T-helper 1 cell treated with Interleukin-12 subunit alpha and Interleukin-12 subunit beta and Interleukin-4 antibody, amounts not matched to agents 30 ng/mL and 1 ng/mL, for 36 hours (primary cell): ENCODE data around the gene HERC2. TPM values are rescaled to one million over a fixed set of nuclear protein-coding genes. Genes with fewer than 3 reads are reported as not detected.
"Not testable (repeated sequence)": the region's sequence is repeated elsewhere in the genome, so short reads cannot be mapped to it uniquely, and the experiment has no call there.

ENCODE experiments used
- intact Hi-C: fragments of 100-400 bp; cut with micrococcal nuclease; formaldehyde crosslinking; loops from one replicate; pipeline ENCODE4 v1.15.1; 2024
- total RNA-seq: library from RNA; stranded (reverse); gene quantifications from 2 replicates; pipeline ENCODE4 v1.2.3, GENCODE V29; 2022

The HERC2 gene
- total RNA-seq, 1 donor from 2014 or later: 48.9 TPM

DNA sequence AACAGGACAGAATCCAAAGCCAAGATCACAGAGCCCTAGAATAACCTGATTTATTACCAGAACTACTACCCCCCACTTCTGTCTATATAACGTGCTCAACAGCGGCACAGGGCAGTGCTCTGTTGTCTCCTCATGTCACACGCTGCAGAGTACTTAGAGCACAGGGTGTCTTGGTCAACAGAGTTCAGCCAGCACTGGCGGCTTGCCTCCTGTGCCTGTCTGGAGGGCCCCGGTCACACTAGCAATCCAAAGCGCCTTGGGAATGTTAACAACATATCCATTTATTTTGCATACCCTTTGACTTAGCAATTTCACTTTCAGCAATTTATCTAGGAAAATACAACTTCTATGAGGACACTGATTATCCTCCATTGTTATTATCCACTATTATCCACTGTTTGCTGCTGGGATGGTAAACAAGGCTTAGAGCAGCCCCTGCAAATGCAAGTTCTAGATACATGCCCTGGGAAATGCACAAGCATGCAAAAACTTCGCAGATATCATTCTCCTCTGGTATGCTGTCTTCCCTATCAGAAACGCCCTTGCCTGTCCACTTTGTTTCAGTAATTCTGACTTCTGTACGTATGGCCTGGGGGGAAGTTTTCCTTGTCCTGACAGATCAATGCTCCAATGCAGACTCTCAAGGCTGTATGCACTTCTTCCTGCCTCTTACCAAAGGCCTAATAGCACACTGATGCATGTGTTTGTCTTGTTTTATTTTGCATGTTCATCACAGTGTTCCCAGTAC lies 136.7 kb downstream of the HERC2 start:
- intact Hi-C loops: no loop called here

DNA sequence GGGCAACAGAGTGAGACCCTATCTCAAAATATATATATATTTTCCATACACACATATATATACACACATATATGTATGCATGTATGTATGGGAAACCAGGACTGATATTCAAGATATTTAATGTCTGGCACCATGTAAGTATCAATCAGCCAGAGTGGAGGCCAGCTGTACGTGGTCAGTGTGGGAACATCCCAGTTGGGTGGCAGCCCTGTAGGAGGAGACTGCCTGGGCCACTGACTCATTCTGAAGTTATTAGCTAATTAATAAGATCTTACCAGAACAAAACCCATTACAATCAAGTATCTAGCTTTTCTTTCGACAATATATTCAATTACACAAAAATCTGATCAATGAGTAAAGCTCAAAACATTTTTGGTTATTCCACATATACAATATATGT lies 137.8 kb downstream of the HERC2 start:
- intact Hi-C loops: no loop called here

DNA sequence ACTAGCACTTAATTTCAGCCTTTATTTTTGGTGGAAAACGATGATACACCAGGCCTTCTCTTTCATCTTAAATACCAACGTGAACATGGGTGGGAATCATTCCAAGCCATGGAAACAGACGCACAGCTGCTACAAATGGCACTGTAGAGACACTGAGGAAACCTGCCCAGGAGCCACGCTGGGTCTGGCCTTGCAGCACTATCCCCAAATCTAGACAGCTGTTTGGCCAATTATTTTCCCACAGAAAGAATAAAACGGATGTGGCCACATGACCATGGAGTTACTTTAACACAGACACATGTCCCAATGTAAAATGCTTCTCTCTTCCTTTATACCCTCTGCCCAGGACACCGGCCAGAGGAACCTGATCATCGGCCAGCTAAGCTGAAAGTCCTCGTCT lies 139.2 kb downstream of the HERC2 start:
- intact Hi-C loops: no loop called here

GRCh38 chr15:28182216-28182615 lies 139.8 kb downstream of the HERC2 start:
- intact Hi-C loops: no loop called here

DNA sequence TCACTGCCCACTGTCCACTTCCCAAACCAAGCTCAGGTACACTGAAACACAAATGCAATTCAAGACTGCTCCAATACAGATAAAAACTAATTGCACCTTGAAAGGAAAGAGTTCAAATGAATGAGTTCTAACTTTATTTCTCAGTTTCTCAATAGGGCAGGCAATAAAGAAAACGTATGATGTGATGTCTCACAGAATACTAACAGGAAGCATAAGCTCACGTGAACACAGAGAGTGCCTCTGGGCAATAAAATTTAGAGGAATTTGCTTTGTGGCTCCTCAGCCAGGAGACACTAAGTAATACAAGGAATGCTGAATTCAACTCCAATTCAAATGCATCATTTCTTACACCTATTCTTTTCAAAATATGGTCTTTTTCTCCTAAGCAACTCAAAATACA lies 140.6 kb downstream of the HERC2 start:
- intact Hi-C loops: no loop called here

DNA sequence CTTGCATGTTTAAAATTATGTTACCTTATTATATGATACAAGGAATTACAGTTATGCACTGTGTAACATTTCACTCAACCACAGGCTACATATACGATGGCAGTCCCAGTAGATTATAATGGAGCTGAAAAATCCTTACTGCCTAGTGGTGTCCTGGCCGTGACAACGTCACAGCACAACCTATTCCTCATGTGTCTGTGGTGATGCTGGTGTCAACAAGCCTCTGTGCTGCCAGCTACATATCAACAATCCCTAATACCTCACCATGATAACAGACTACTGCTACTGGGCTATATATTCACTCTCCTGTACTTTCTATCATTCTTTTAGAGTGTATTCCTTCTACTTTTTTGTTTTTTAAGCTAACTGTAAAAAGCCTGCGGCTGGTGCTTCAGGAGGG lies 142.7 kb downstream of the HERC2 start:
- intact Hi-C loops: no loop called here

GRCh38 chr15:28178727-28179126 lies 143.3 kb downstream of the HERC2 start:
- intact Hi-C loops: no loop called here

- intact Hi-C loops: no loop called here
Measured at GRCh38 chr15:28178290-28178689, 143.7 kb downstream of the HERC2 start.

DNA sequence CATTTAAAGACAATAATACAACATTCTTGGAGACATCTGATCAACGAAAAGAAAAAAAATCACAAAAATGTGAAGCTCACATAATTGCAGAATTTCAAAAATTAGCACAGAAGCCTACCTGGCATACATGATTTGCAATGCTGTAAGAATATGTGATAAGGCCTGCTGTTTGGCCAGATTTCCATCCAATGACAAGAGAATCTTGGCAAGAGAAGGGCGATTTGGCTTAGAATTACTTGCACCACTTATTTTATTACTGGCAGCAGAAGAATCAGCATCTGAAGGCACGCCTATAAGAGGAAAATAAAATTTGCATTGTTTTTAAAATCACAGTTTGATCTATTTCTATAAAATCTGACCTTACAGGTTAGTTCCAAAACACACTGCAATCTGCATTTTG lies 152.6 kb downstream of the HERC2 start:
- intact Hi-C loops: no loop called here

DNA sequence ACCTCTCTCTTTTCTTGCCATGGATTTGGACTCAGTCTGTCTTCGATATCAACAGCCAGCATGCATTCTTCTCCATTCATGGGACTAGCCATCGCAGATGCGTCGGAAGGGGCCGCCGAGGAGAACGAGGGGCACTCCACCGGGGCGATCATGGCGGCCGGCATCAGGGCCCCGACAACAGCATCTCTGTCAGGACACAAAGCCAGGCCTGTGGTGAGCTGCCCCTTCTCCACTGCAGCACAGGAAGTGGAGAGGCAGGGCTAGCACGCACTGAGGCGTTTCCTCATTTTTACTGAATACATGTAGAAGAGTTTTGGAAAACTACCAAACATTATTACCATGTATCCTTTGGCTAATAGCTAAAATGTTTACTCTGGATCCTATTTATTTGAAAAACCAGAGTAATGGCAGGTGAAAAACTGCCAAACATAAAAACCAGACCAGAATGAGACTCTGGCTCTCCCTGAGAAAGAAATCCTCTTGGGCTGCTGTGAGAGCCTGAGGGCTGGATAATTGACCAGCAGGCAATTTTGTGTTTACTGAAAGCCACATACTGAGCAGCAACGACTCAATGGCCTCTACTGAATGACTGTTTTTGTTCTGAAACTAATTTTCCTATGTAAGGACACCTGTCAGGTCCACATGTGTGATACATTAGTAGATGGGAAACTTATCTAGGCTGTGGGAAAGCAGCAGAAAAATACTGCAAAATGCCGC lies 153.4 kb downstream of the HERC2 start:
- intact Hi-C loops: not testable (repeated sequence)

- intact Hi-C loops: no loop called here
Measured at GRCh38 chr15:28167042-28167441, 154.9 kb downstream of the HERC2 start.

- intact Hi-C loops: no loop called here
Measured at GRCh38 chr15:28165791-28166190, 156.2 kb downstream of the HERC2 start.

- intact Hi-C loops: no loop called here
Measured at GRCh38 chr15:28164876-28165275, 157.1 kb downstream of the HERC2 start.

DNA sequence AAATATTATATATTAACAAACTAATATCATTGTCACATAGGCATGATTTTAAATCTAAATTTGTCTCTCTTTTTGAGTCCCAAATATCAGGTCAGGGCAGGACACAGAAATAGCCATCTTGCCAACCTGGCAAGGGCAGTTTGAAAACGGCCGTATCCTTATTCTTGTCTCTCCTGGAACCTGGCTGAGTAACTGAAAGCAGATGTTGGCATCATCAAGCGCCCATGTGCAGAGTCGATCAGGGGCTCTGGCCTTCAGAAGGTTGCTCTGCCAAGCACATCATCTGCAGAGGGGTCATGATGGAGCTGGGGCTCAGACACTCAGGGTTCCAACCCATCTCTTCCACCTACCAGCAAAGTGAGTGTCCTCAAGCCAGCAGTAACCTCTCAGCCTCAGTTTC lies 167.7 kb downstream of the HERC2 start:
- intact Hi-C loops: no loop called here

DNA sequence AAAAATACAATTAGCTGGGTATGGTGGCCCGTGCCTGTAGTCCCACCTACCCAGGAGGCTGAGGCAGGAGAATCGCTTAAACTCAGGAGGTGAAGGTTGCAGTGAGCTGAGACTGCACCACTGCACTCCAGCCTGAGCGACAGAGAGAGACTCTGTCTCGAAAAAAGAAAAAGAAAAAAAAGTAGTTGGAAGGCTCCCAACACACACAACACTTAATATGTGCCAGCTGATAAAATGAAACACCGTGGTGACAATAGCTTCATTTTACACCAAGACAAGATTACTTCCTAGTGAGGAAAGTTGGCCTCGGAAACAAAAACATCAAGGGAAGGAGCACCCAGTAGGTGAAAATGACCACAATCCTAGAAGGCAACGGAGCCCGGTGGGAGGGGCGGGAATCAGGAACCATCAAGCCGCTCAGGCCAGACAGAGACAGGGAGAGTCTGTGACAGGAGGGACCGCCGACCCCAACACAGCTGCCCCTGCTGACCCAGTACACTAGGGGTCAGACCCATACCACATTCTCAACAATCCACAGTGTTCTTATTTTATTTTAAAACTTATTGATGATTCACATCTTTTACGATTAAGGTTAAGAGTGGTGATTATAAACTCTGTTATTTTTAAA lies 168.4 kb downstream of the HERC2 start:
- intact Hi-C loops: no loop called here

DNA sequence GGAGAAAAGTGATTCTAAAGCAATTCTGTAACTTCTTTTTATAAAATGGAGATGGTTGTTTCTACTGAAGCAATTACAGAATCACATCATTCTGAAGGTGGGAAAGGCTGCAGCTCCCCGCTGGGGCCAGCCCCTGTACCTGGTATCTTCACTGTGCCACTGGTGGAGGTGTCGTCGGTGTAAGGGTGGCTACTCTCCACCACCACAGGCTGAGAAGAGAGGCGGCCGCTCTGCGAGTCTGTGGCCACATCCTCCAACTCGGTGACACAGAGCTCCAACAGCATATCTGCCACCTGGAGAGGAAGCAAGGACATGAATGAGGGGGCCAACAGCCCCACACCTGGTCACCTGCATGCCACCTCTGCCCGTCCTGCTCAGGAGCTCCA lies 169.4 kb downstream of the HERC2 start:
- intact Hi-C loops: not testable (repeated sequence)

DNA sequence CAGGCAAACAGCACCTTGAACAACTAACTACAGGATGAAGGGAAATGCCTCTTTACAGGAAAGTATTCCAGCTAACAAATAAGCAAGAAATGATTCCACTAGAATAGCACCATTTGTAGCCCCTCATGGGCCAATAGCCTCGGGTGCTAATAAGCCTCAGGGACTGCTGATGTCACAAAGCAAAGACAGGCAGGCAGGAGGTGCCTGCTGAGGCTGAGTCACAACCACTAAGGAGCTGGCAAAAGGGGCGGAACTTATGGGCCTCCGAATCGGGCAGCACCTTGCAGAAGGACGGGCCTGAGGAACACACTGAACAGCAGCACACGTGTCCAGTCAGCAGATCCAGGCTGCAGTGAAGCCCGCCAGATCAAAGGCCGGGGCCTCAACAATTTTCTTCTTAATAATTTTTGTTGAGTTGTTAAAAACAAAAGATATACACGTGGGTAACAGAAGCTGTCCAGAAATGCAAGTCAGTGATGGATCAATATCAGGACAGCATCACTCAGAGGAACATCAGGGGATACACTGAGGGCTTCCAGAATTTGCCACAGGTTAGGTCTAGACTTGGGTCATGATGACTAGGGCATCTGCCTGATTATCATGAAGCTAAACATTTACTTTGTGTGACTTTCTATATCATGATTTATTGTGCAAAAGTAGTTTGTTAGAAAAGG lies 170.0 kb downstream of the HERC2 start:
- intact Hi-C loops: not testable (repeated sequence)

DNA sequence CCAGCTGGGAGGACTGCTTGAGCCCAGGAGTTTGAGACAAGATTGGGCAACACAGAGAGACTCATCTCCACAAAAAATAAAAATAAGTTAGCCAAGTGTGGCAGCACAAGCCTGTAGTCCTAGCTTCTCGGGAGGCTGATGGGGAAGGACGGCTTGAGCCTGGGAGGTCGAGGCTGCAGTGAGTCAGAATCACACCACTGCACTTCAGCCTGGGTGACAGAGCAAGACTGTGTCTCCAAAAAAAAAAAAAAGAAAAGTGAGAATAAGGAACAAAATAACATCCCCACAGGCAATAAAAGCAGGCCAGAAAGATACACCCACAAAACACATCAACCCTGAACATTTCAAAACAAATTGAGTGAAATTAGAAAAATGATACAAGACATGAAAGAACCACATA lies 174.2 kb downstream of the HERC2 start:
- intact Hi-C loops: no loop called here

DNA sequence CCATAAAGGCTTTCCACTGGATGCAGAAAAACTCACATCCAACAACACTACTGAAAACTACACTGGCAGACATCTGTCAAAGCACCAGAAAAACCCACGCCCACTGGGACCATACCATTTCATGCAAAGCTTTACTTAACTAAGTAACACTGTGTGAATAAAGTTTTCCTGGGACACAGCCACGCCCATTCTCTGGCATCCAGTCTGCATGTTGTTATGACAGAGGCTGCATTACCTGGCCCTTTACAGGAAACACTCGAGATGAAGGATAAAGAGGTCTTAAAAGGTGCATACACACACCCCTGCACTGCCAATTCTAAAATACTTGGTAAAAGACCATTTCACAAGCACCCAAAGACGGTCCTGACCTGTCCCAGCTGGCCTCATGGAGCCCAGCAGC lies 176.6 kb downstream of the HERC2 start:
- intact Hi-C loops: not testable (repeated sequence)

GRCh38 chr15:28140062-28140461 lies 181.9 kb downstream of the HERC2 start:
- intact Hi-C loops: no loop called here

GRCh38 chr15:28137408-28138039 lies 184.5 kb downstream of the HERC2 start:
- intact Hi-C loops: not testable (repeated sequence)
